SK-N-SH (cell line): ENCODE results near the gene SH3RF1.

Experiments
- EP300 ChIP-seq, 2 experiments: IDR thresholded peaks; 2 replicates each; pipeline versions ENCODE4 v1.4.0 to v1.6.1; 2012; ENCODE audit warnings: borderline replicate concordance in 1 of 2, low read depth in 1 of 2, low read length in 1 of 2
- GABPA ChIP-seq: IDR thresholded peaks from 2 replicates; pipeline ENCODE4 v1.4.0; 2012; ENCODE audit warnings: low read depth, mild to moderate bottlenecking
- NFIC ChIP-seq: IDR thresholded peaks from 2 replicates; pipeline ENCODE4 v1.4.0; 2012; ENCODE audit warnings: borderline replicate concordance
- POLR2AphosphoS5 ChIP-seq: IDR thresholded peaks from 2 replicates; pipeline ENCODE4 v1.6.1; 2012; ENCODE audit warnings: low read depth, low read length
- REST ChIP-seq: IDR thresholded peaks from 2 replicates; pipeline ENCODE4 v1.6.1; 2012; ENCODE audit warnings: mild to moderate bottlenecking, low read depth, low read length, moderate library complexity
- TAF1 ChIP-seq: IDR thresholded peaks from 2 replicates; pipeline ENCODE4 v1.6.1; 2012; ENCODE audit warnings: low read depth, mild to moderate bottlenecking, low read length, moderate library complexity, borderline replicate concordance
- YY1 ChIP-seq: IDR thresholded peaks from 2 replicates; pipeline ENCODE4 v1.4.0; 2012; ENCODE audit warnings: low read depth, mild to moderate bottlenecking
- TF ChIP-seq, protein P1 (sequence below): fragments of 200-600 bp; sonication (generic); IDR thresholded peaks from 2 replicates; pipeline ENCODE4 v1.6.1; 2017; ENCODE audit warnings: antibody characterized with exemption, mild to moderate bottlenecking, moderate library complexity
- TF ChIP-seq, protein P2 (sequence below): IDR thresholded peaks from 2 replicates; pipeline ENCODE4 v1.4.0; 2012; ENCODE audit warnings: low read depth, borderline replicate concordance

DNA sequence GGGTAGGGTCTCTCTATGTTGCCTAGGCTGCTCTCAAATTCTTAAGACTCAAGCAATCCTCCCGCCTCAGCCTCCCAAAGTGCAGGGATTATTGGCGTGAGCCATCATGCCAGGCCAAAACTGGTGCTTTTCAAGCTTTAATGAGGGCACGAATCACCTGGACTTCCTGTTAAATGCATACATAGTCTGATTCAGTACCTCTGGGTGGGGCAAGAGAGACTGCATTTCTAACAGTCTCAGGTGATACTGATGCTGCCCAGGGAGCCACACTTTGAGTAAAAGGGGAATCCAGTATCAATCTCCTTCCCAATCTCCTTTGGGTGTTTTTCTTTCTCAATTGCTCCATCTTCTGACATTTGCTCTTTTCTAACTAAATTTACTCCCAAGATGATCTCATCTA, 96.5 kb downstream of the SH3RF1 start:
- no peak for TF ChIP-seq TAF1
- TF ChIP-seq, protein P1, sequence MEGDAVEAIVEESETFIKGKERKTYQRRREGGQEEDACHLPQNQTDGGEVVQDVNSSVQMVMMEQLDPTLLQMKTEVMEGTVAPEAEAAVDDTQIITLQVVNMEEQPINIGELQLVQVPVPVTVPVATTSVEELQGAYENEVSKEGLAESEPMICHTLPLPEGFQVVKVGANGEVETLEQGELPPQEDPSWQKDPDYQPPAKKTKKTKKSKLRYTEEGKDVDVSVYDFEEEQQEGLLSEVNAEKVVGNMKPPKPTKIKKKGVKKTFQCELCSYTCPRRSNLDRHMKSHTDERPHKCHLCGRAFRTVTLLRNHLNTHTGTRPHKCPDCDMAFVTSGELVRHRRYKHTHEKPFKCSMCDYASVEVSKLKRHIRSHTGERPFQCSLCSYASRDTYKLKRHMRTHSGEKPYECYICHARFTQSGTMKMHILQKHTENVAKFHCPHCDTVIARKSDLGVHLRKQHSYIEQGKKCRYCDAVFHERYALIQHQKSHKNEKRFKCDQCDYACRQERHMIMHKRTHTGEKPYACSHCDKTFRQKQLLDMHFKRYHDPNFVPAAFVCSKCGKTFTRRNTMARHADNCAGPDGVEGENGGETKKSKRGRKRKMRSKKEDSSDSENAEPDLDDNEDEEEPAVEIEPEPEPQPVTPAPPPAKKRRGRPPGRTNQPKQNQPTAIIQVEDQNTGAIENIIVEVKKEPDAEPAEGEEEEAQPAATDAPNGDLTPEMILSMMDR, result no peak
- no peak for TF ChIP-seq REST
- TF ChIP-seq EP300 (IDR thresholded peaks at IDR 0.05; ENCODE audit: borderline replicate concordance in 1 of 2, low read depth in 1 of 2, low read length in 1 of 2), result no peak
- no peak for TF ChIP-seq POLR2AphosphoS5
- TF ChIP-seq, protein P2, sequence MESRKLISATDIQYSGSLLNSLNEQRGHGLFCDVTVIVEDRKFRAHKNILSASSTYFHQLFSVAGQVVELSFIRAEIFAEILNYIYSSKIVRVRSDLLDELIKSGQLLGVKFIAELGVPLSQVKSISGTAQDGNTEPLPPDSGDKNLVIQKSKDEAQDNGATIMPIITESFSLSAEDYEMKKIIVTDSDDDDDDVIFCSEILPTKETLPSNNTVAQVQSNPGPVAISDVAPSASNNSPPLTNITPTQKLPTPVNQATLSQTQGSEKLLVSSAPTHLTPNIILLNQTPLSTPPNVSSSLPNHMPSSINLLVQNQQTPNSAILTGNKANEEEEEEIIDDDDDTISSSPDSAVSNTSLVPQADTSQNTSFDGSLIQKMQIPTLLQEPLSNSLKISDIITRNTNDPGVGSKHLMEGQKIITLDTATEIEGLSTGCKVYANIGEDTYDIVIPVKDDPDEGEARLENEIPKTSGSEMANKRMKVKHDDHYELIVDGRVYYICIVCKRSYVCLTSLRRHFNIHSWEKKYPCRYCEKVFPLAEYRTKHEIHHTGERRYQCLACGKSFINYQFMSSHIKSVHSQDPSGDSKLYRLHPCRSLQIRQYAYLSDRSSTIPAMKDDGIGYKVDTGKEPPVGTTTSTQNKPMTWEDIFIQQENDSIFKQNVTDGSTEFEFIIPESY, result no peak
- TF ChIP-seq YY1, result no peak
- TF ChIP-seq NFIC, result no peak
- TF ChIP-seq GABPA, result no peak
